Caco-2 (cell line): ENCODE results near the gene WARS2. TPM values are rescaled to one million over a fixed set of nuclear protein-coding genes. Genes with fewer than 3 reads are reported as not detected.

ENCODE experiments used
- BruUV-seq: library from RNA; stranded (reverse); fragments of 400-500 nt; replicated peaks from 2 replicates; lab custom pipeline; 2021; lab: Mats Ljungman, UMichigan
- CTCF ChIA-PET: fragments of 300-600 bp; sonication (Branson Sonifier 250); formaldehyde crosslinking; loops from one replicate; lab custom pipeline; 2022; ENCODE audit warnings: antibody characterized with exemption; lab: Charles Lee
- POLR2A ChIA-PET: fragments of 300-600 bp; sonication (Branson Sonifier 250); formaldehyde crosslinking; loops from one replicate; lab custom pipeline; 2022; ENCODE audit warnings: antibody characterized with exemption; lab: Charles Lee
- DNase-seq, 2 experiments: peaks; one replicate each; pipeline versions ENCODE4 v3.0.0 to v3.0.0-alpha.2; 2020 to 2022
- H3K27me3 ChIP-seq: replicated peaks from 2 replicates; pipeline ENCODE4 v1.6.0; 2011; ENCODE audit warnings: low read length; ENCODE audit not compliant: control insufficient read depth, insufficient read depth
- H3K36me3 ChIP-seq: 2 replicates; pipeline ENCODE4 v1.5.1; 2011; ENCODE audit warnings: low read length; ENCODE audit not compliant: control insufficient read depth, insufficient read depth
- H3K4me1 ChIP-seq: fragments of 250-450 bp; sonication (Bioruptor Pico); 2 replicates; pipeline ENCODE4 v1.5.1; 2020; ENCODE audit warnings: mild to moderate bottlenecking
- H3K4me3 ChIP-seq: 2 replicates; pipeline ENCODE4 v1.5.1; 2011; ENCODE audit warnings: low read depth, mild to moderate bottlenecking, control low read depth, low read length
- H3K9me3 ChIP-seq: fragments of 250-450 bp; sonication (Bioruptor Pico); 2 replicates; pipeline ENCODE4 v1.5.1; 2020; ENCODE audit warnings: mild to moderate bottlenecking, moderate library complexity
- H3K27ac Mint-ChIP-seq: one replicate; pipeline ENCODE4 v1.8.0; 2022; ENCODE audit warnings: mixed read lengths; ENCODE audit not compliant: unreplicated experiment
- H3K27me3 Mint-ChIP-seq: one replicate; pipeline ENCODE4 v1.8.0; 2022; ENCODE audit warnings: mixed read lengths; ENCODE audit not compliant: insufficient read depth, unreplicated experiment
- H3K36me3 Mint-ChIP-seq: one replicate; pipeline ENCODE4 v1.8.0; 2022; ENCODE audit warnings: mild to moderate bottlenecking, mixed read lengths; ENCODE audit not compliant: insufficient read depth, unreplicated experiment
- H3K4me1 Mint-ChIP-seq: one replicate; pipeline ENCODE4 v1.8.0; 2022; ENCODE audit warnings: low read depth, mixed read lengths; ENCODE audit not compliant: unreplicated experiment
- H3K4me3 Mint-ChIP-seq: one replicate; pipeline ENCODE4 v1.8.0; 2022; ENCODE audit warnings: mild to moderate bottlenecking, moderate library complexity, mixed read lengths; ENCODE audit not compliant: unreplicated experiment
- H3K9me3 Mint-ChIP-seq: one replicate; pipeline ENCODE4 v1.8.0; 2022; ENCODE audit warnings: mixed read lengths; ENCODE audit not compliant: unreplicated experiment
- CTCF ChIP-seq, 2 experiments: fragments of 200-600 bp in 1 of 2; IDR thresholded peaks; 1 replicate in 1 of 2; 2 replicates in 1 of 2; pipeline versions ENCODE4 v1.5.1 to v1.8.0; 2011 to 2022; ENCODE audit warnings: antibody characterized with exemption in 1 of 2, control low read depth in 1 of 2, inconsistent platforms in 1 of 2, low read depth in 1 of 2, low read length in 1 of 2, mild to moderate bottlenecking in 1 of 2, moderate library complexity in 1 of 2; ENCODE audit not compliant: insufficient read depth in 1 of 2, severe bottlenecking in 1 of 2, unreplicated experiment in 1 of 2
- intact Hi-C: fragments of 100-400 bp; cut with micrococcal nuclease; formaldehyde crosslinking; loops from one replicate; pipeline ENCODE4 v1.10.0; 2022; ENCODE audit not compliant: unreplicated experiment
- total RNA-seq: library from RNA; stranded (reverse); gene quantifications from 2 replicates; pipeline ENCODE4 v1.2.3, GENCODE V29; 2022

Gene WARS2
- total RNA-seq, 1 experiment from 2014 or later, result 11.9 TPM

- Histone ChIP-seq H3K9me3 (no peaks in the 10 kb centered on the region), H3K4me1 (no peaks in the 10 kb centered on the region), H3K36me3 (no peaks in the 10 kb centered on the region), H3K4me3 (no peak overlapping the region), H3K27me3 (no peaks in the 10 kb centered on the region)
- Mint-ChIP-seq H3K36me3 (no peaks in the 10 kb centered on the region), H3K9me3 (no peaks in the 10 kb centered on the region), H3K27ac (no peak overlapping the region), H3K27me3 (no peaks in the 10 kb centered on the region), H3K4me1 (no peaks in the 10 kb centered on the region), H3K4me3 (no peak overlapping the region)
- CTCF ChIA-PET, result no interaction called here
- intact Hi-C loops, result loop anchor here (10.0 kb wide), 1 partner anchor 273 kb away; no protein-coding TSS in a partner anchor
- no TSS peak for BruUV-seq
- DNase-seq, result no peak
- POLR2A ChIA-PET, result no interaction called here
- no peak for TF ChIP-seq CTCF (IDR thresholded peaks at IDR 0.05; ENCODE audit: insufficient read depth in 1 of 2, low read depth in 1 of 2, low read length in 1 of 2, severe bottlenecking in 1 of 2, unreplicated experiment in 1 of 2)
These were observed 138.3 kb downstream of the WARS2 start for GRCh38 chr1:119002028-119002686.

- Histone ChIP-seq H3K4me3 (no peak overlapping the region), H3K9me3 (no peaks in the 10 kb centered on the region), H3K4me1 (no peaks in the 10 kb centered on the region), H3K27me3 (no peaks in the 10 kb centered on the region), H3K36me3 (no peaks in the 10 kb centered on the region)
- BruUV-seq, result no TSS peak
- Mint-ChIP-seq H3K36me3 (no peaks in the 10 kb centered on the region), H3K4me3 (no peak overlapping the region), H3K4me1 (no peaks in the 10 kb centered on the region), H3K27ac (no peak overlapping the region), H3K27me3 (no peaks in the 10 kb centered on the region), H3K9me3 (no peaks in the 10 kb centered on the region)
- POLR2A ChIA-PET, result no interaction called here
- no peak for TF ChIP-seq CTCF (IDR thresholded peaks at IDR 0.05; ENCODE audit: insufficient read depth in 1 of 2, low read depth in 1 of 2, low read length in 1 of 2, severe bottlenecking in 1 of 2, unreplicated experiment in 1 of 2)
- no peak for DNase-seq
- CTCF ChIA-PET, result interaction anchor here (0.6 kb wide), 1 partner anchor 114 kb away, joined by 3 read pairs; no protein-coding TSS in a partner anchor
- intact Hi-C loops, result loop anchor here (10.0 kb wide), 1 partner anchor 273 kb away; no protein-coding TSS in a partner anchor
These were observed 139.0 kb downstream of the WARS2 start for GRCh38 chr1:119001181-119002027.

GRCh38 chr1:119000371-119001180 is 139.9 kb downstream of the WARS2 start:
- H3K36me3 Mint-ChIP-seq, result no peaks in the 10 kb centered on the region
- no peak for DNase-seq
- TF ChIP-seq CTCF (IDR thresholded peaks at IDR 0.05; ENCODE audit: insufficient read depth in 1 of 2, low read depth in 1 of 2, low read length in 1 of 2, severe bottlenecking in 1 of 2, unreplicated experiment in 1 of 2), result no peak
- H3K4me3 ChIP-seq, result no peak overlapping the region
- POLR2A ChIA-PET, result no interaction called here
- H3K27me3 Mint-ChIP-seq, result no peaks in the 10 kb centered on the region
- BruUV-seq, result no TSS peak
- intact Hi-C loops, result loop anchor here (10.0 kb wide), 1 partner anchor 274 kb away; no protein-coding TSS in a partner anchor
- H3K27ac Mint-ChIP-seq, result no peak overlapping the region
- no peak overlapping the region for H3K4me3 Mint-ChIP-seq
- no peaks in the 10 kb centered on the region for H3K4me1 ChIP-seq
- no peaks in the 10 kb centered on the region for H3K36me3 ChIP-seq
- no peaks in the 10 kb centered on the region for H3K27me3 ChIP-seq
- H3K9me3 ChIP-seq, result no peaks in the 10 kb centered on the region
- H3K4me1 Mint-ChIP-seq, result no peaks in the 10 kb centered on the region
- CTCF ChIA-PET, result no interaction called here
- H3K9me3 Mint-ChIP-seq, result no peaks in the 10 kb centered on the region
